Activated T-helper 17 cell treated with anti-CD3 and anti-CD28 coated beads, Interleukin-2, amount 50 U/mL, for 72 hours (primary cell): Measurements from ENCODE around the gene ECSCR. TPM values are rescaled to one million over a fixed set of nuclear protein-coding genes. Genes with fewer than 3 reads are reported as not detected.
"Not testable (repeated sequence)": the region's sequence is repeated elsewhere in the genome, so short reads cannot be mapped to it uniquely, and the experiment has no call there.

Experiments
- ATAC-seq: fragments of 150-1000 bp; cut with Tn5 transposase; replicated peaks from 2 replicates; pipeline ENCODE4 v1.10.0; 2021; ENCODE audit warnings: mild to moderate bottlenecking, moderate library complexity
- H3K27ac Mint-ChIP-seq: one replicate; pipeline ENCODE4 v1.8.0; 2022; ENCODE audit warnings: mixed read lengths
- H3K27me3 Mint-ChIP-seq: one replicate; pipeline ENCODE4 v1.8.0; 2022; ENCODE audit warnings: mixed read lengths
- H3K36me3 Mint-ChIP-seq: one replicate; pipeline ENCODE4 v1.8.0; 2022; ENCODE audit warnings: low read depth, mild to moderate bottlenecking, mixed read lengths
- H3K4me1 Mint-ChIP-seq: one replicate; pipeline ENCODE4 v1.8.0; 2022; ENCODE audit warnings: mixed read lengths
- H3K4me3 Mint-ChIP-seq: one replicate; pipeline ENCODE4 v1.8.0; 2022; ENCODE audit warnings: mild to moderate bottlenecking, mixed read lengths
- H3K9me3 Mint-ChIP-seq: one replicate; pipeline ENCODE4 v1.8.0; 2022; ENCODE audit warnings: mixed read lengths
- total RNA-seq, 2 donors: library from RNA; stranded (reverse); gene quantifications; one replicate each; pipeline ENCODE4 v1.2.3, GENCODE V29; 2022

The ECSCR gene
- total RNA-seq, 2 donors from 2014 or later = 3.3 to 4.1 TPM

DNA sequence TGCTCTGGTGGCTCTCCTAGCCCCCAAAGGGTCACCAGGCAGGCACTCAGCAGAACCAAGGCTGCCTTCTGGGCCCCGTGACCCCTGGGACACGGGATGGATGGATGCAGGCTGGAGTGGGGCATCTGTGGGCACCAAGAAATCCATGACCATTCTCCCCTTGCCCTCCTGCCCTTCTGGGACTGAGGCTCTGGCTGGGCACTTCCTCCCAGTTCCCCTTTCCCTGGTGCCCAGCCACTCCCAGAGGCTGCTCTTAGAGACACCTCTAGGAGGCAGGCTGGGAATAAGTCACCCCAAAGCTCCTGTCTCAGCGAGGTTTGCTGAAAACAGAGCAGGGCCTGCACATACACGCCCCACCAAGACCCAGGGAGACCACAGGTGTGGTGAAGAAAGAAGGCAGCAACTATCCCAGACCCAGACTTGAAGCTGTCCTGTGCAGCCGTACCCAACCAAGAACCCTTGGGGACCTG lies 19.1 kb upstream of the ECSCR start:
- Mint-ChIP-seq H3K9me3 (no peaks in the 10 kb centered on the region), H3K4me3 (peak overlapping the region; percentile 95), H3K27me3 (no peaks in the 10 kb centered on the region), H3K27ac (peak overlapping the region; percentile 99), H3K36me3 (peaks cover 60% of the 10 kb centered on the region), H3K4me1 (peaks cover 30% of the 10 kb centered on the region)
- peak; percentile 33 for ATAC-seq

DNA sequence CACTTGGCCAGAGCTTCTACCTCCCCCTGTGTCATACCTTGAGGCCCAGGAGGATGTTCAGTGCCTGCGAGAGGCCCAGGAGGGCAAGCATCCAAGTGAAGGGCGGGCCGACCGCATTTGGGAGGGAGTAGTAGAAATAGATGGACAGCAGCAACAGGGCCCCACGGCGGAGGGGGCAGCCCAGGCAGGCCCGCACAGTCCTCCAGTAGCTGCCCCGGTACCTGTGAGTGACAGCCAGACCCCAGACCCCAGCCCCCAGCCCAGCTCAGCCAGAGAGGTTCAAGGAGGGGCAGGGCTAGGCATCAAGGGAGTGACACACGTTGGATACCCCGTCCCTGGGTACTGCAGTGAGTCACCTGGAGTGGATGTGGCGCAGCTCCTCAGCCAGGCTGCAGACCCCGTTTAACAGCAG lies 18.6 kb upstream of the ECSCR start:
- H3K27ac Mint-ChIP-seq = peak overlapping the region; percentile 99
- H3K9me3 Mint-ChIP-seq = no peaks in the 10 kb centered on the region
- H3K36me3 Mint-ChIP-seq = peaks cover 65% of the 10 kb centered on the region
- H3K4me1 Mint-ChIP-seq = peaks cover 30% of the 10 kb centered on the region
- peak; percentile 74 for ATAC-seq
- H3K27me3 Mint-ChIP-seq = no peaks in the 10 kb centered on the region
- peak overlapping the region; percentile 95 for H3K4me3 Mint-ChIP-seq

DNA sequence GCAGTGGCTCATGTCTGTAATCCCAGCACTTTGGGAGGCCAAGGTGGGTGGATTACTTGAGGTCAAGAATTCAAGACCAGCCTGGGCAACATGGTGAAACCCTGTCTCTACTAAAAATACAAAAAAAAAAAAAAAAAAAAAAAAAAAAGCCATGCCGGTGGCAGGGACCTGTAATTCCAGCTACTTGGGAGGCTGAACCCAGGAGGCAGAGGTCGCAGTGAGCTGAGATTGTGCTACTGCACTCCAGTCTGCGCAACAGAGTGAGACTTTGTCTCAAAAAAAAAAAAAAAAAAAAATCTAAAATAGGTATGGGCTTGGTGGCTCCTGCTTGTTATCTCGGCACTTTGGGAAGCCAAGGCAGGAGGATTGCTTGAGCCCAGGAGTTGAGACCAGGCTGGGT lies 17.2 kb upstream of the ECSCR start:
- peaks cover 39% of the 10 kb centered on the region for H3K4me1 Mint-ChIP-seq
- not testable (repeated sequence) for H3K9me3 Mint-ChIP-seq, ATAC-seq, H3K27me3 Mint-ChIP-seq, H3K27ac Mint-ChIP-seq
- H3K36me3 Mint-ChIP-seq = peaks cover 79% of the 10 kb centered on the region
- H3K4me3 Mint-ChIP-seq = peak overlapping the region; percentile 95

DNA sequence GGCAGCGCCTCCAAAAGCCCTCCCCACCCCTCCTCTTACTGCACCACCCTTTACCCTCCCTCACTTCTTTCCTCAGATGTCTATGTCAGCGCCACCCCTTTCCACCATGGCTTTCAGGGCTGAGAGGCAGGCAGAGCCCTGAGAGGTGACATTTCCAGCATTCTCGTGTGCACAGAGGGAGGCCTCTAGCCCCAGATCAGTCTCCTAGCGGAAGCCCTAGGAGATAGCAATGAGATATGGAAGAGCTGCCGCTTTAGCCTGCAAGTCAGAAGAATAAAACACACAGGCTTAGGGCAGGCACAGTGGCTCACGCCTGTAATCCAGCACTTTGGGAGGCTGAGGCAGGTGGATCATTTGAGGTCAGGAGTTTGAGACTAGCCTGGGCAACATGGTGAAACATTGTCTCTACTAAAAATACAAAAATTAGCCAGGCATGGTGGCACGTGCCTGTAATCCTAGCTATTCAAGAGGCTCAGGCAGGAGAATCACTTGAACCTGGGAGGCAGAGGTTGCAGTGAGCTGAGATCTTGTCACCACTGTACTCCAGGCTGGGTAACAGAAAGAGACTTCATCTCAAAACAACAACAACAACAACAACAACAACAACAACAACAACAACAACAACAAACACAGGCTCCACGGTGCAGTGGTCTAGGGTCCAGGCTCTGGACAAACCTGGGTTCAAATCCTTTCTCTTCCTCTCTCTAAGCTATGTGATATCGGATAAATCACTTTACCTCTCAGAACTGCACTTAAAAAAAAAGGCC lies 16.3 kb upstream of the ECSCR start:
- peaks cover 43% of the 10 kb centered on the region for H3K4me1 Mint-ChIP-seq
- not testable (repeated sequence) for H3K9me3 Mint-ChIP-seq, H3K27me3 Mint-ChIP-seq, ATAC-seq
- peak overlapping the region; percentile 78 for H3K27ac Mint-ChIP-seq
- peaks cover 88% of the 10 kb centered on the region for H3K36me3 Mint-ChIP-seq
- H3K4me3 Mint-ChIP-seq = peak overlapping the region; percentile 54

DNA sequence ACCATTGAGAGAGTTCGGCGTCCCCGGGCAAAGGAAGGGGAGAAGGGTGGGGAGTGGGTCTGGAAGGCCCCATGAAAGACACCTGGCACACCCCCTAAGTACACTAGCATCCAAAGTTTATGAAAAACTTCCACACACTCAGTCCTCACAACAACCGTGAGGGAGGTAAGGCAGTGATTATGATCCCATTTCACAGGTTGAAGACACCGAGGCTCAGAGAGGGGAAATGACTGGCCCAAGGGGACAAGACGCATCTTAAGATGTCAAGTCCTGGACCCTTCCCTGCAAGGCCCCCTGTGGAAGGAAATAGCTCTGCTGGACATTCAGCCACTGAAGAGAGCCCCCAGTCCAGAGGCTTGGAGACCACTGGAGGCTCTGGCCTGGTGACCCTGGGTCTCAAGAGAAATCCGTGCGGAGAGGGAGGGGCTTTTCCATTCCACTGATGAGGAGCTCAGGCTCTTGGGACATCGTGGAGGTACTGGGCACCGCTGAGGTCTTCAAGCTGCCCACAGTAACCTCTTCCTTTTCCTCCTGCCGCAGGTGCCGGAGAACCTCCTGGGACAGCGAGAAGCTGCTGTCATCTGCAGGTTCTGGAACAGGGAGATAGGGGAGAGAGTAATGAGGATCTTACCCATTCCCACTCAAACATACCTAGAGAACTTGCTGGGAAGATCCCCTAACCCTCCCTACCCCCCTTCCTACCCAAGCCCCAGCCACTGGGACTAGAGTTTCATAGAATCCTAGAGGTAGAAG lies 13.5 kb upstream of the ECSCR start:
- peaks cover 89% of the 10 kb centered on the region for H3K36me3 Mint-ChIP-seq
- peaks cover 55% of the 10 kb centered on the region for H3K4me1 Mint-ChIP-seq
- ATAC-seq = no peak
- peak overlapping the region; percentile 54 for H3K4me3 Mint-ChIP-seq
- H3K27me3 Mint-ChIP-seq = no peaks in the 10 kb centered on the region
- no peaks in the 10 kb centered on the region for H3K9me3 Mint-ChIP-seq
- H3K27ac Mint-ChIP-seq = peak overlapping the region; percentile 93

DNA sequence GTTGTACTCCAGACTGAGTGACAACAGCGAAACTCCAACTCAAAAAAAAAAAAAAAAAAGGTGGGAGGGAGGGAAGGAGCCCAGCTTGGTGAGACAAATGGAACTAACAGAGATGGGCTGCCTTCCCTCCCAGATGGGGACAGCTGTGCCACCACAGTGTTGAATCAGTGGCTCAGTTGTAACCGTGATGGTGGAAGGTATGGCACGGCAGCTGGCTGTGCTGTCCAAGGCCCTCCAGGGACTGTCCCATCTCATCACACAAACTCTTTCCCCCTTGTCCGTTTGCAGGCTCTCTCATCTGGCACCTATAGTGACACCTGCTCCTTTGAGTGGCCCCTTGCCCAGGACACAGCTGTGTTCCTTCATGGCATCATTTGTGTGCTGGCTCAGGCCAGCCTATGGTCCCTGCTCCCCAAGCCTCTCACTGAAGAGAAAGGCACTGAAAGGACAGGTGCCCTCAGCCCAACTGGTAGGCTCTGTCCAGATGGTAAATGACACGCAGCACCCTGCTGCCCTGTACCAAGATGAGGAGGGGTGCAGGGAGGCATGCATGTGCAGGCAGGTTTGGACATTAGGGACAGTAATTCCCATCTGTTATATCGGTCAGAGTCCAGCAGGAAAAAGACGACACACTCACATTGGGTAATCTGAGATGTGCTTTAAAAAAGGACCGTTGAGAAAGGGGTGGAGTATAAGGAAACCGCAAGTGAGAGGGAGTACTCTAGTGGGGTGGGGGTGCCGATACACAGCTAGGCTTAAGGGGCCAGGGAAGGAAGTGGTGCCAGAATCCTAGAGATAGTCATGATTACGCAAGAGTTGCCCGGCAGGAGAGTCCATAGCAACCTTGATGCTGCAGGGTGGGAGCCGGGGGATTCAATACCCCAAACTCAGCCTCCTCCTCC lies 12.6 kb upstream of the ECSCR start:
- Mint-ChIP-seq H3K36me3 (peaks cover 80% of the 10 kb centered on the region), H3K27me3 (no peaks in the 10 kb centered on the region), H3K27ac (peak overlapping the region; percentile 93), H3K9me3 (no peaks in the 10 kb centered on the region), H3K4me3 (peak overlapping the region; percentile 54), H3K4me1 (peaks cover 49% of the 10 kb centered on the region)
- ATAC-seq = peak; percentile 61

DNA sequence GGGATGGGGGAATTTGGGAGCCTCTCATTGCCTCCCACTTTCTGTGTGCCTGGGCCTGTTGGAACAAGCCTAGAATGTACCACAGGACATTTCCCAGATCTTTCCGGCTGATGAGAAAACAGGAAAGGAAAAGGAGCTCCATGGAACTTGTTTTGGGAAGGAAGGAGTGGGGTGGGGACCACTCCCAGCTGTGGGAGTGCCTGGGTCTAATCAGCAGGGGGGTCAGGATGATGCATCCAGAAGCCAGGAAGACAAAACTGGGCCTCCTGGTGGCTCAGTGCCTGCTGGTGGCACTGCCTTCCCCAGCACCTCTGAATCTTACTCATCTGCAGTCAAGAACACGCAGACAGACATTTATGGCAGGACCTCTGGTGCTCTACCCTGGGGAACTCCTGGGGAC lies 11.0 kb upstream of the ECSCR start:
- peak; percentile 21 for ATAC-seq
- Mint-ChIP-seq H3K4me3 (peak overlapping the region; percentile 82), H3K4me1 (peaks cover 47% of the 10 kb centered on the region), H3K36me3 (peaks cover 67% of the 10 kb centered on the region), H3K27me3 (no peaks in the 10 kb centered on the region), H3K27ac (peak overlapping the region; percentile 93), H3K9me3 (no peaks in the 10 kb centered on the region)

DNA sequence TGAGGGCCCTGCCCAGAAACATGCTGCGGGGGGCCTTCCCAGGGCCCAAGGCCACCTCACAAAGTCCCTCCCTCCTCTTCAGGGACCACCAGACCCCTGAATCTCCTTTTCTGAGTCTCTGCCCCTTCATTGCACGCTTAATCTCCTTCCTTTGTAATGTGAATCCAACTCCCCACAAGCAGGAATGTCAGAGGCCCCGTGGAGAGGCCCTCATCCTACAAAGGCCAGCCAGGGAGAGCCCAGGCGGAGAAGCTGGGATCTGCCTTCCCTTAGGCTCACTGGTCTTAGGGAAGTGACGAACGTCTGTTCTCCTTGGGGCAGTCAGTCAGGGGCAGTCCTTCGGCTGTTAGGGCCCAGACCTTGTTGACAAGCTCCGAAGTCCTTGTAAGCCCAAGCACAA lies 10.6 kb upstream of the ECSCR start:
- Mint-ChIP-seq H3K27ac (peak overlapping the region; percentile 93), H3K36me3 (peaks cover 62% of the 10 kb centered on the region), H3K27me3 (no peaks in the 10 kb centered on the region), H3K4me3 (peak overlapping the region; percentile 82), H3K4me1 (peaks cover 48% of the 10 kb centered on the region), H3K9me3 (no peaks in the 10 kb centered on the region)
- ATAC-seq = no peak

DNA sequence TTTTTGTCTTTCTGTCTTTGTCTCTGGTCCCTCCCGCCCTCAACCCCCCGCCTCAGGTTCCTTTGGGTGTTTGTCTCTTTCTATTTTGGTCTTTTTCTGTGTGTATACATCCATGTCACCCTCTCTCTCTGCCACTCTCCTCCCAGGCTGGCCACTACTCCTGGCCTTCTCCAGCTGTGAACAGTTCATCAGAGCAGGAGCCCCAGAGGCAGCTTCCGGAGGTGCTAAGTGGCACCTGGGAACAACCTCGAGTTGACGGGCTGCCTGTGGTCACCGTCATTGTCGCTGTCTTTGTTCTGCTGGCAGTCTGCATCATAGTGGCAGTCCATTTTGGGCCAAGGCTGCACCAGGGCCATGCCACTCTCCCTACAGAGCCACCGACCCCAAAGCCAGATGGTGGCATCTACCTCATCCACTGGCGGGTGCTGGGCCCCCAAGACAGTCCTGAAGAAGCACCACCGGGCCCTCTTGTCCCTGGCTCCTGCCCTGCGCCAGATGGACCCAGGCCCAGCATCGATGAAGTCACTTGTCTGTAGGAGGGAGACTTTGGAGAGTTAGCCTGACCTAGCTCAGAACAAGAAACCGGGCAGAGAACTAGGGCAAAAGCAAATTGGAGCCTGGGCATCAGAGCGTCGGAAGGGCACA lies 10.0 kb upstream of the ECSCR start:
- Mint-ChIP-seq H3K9me3 (no peaks in the 10 kb centered on the region), H3K4me1 (peaks cover 42% of the 10 kb centered on the region), H3K27ac (peak overlapping the region; percentile 93), H3K36me3 (peaks cover 56% of the 10 kb centered on the region), H3K4me3 (peak overlapping the region; percentile 82), H3K27me3 (no peaks in the 10 kb centered on the region)
- ATAC-seq = no peak

DNA sequence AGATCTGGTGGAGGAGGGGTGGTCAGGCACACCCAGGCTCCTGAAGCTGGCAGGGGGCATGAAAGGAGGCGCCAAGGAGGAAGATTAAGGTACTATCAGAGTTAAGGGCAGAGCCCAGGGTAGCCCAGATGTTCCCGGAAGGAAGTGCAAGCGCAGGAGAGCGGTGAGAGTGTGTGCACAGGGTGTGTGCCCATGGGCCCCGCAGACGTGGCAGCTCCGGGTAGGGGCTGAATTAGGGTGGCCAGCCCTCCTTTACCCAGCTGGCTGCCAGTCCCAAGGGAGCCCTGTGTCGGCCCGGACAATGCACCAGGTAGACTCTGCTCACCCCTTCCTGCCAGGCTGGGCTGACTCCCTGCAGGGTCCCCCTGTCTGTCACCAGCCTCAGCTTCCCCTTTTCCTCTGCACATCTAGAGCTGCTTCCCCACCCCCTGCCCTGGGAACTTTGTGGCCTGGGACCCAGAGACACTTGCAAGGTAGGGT lies 8.3 kb upstream of the ECSCR start, which contains the start of gene SMIM33:
TSS of gene SMIM33 (plus strand) at position 184 of the 480 bp plus-strand sequence. CDS start at position 302, 118 bp downstream.
- H3K4me3 Mint-ChIP-seq = peak within 1 kb of the TSS; percentile 82
- no peaks in the 10 kb centered on the region for H3K9me3 Mint-ChIP-seq
- ATAC-seq = peak; percentile 55
- peaks cover 42% of the 10 kb centered on the region for H3K4me1 Mint-ChIP-seq
- peak within 1 kb of the TSS; percentile 93 for H3K27ac Mint-ChIP-seq
- no peaks in the 10 kb centered on the region for H3K27me3 Mint-ChIP-seq
- H3K36me3 Mint-ChIP-seq = peaks cover 40% of the 10 kb centered on the region

DNA sequence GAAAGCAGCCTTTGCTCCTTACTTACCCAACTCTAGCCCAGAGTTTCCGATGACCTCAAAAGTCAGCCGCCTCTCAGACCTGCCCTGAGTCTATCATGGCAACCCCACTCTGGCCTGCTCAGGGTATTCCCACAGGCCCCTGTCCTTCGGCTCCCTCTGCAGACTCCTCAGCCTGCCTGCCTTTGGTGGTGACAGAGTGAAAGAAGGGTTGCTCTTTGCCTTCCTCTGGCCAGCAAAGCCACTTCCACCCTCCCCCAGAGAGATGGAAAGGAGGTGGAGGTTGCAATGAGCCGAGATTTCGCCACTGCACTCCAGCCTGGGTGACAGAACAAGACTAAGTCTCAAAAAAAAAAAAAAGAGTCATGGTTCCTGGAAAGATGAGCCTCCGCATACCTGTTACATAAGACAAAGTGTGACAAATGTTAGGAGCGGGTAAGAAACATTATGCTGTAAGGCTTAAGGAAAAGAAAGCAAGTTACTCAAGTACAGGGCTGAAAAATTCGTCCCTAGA lies 5.9 kb upstream of the ECSCR start:
- Mint-ChIP-seq H3K36me3 (peaks cover 16% of the 10 kb centered on the region), H3K27ac (peak overlapping the region; percentile 76), H3K9me3 (no peaks in the 10 kb centered on the region), H3K4me3 (peak overlapping the region; percentile 82), H3K27me3 (no peaks in the 10 kb centered on the region), H3K4me1 (peaks cover 26% of the 10 kb centered on the region)
- ATAC-seq = peak; percentile 64

DNA sequence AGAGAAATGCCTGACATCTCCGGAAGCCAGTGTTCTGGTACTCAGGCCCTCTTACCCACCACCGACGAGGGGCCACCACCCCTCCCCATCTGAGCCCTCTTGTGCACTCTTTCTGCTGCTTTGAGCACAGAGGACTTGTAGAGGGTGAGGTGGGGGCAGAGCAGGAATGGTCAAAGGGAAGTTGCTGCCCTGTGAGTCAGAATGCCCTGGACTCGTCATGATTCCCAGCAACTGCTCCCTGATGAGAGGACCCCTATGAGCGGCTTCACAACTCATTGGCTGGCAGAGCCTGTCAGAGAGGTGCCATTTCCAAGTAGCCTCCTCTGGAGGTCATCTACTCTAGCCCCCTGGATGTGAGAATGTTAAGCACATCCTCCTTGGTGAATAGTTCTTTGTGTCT lies 845 bp downstream of the ECSCR start:
- Mint-ChIP-seq H3K36me3 (peaks cover 5% of the 10 kb centered on the region), H3K9me3 (no peaks in the 10 kb centered on the region), H3K27ac (peak overlapping the region; percentile 96), H3K27me3 (no peaks in the 10 kb centered on the region), H3K4me1 (peaks cover 30% of the 10 kb centered on the region), H3K4me3 (no peak overlapping the region)
- no peak for ATAC-seq

DNA sequence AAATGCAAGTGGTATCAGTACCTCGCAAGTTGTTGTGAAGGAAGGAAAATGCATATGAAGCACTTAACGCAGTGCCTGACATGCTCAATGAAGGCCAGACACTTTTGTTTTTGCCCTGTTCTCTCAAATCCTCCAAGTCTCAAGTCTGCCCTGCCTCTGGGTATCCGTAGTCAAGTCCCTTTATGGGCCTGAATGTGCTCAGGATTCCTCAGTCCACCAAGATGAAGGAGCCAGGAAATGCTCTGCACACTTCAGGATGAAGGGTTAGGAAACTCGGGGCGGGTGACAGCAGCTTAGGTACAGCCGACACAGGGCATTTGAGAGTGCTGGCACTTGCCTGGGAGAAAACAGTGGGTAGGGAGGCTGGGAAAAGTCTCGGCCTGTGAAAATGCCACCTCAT lies 1.4 kb downstream of the ECSCR start:
- Mint-ChIP-seq H3K36me3 (peaks cover 5% of the 10 kb centered on the region), H3K4me3 (peak overlapping the region; percentile 72), H3K4me1 (peaks cover 35% of the 10 kb centered on the region), H3K27me3 (no peaks in the 10 kb centered on the region), H3K27ac (peak overlapping the region; percentile 96), H3K9me3 (no peaks in the 10 kb centered on the region)
- ATAC-seq = no peak
